HepG2 (cell line): ENCODE data around the gene KCNB1. TPM values are rescaled to one million over a fixed set of nuclear protein-coding genes. Genes with fewer than 3 reads are reported as not detected.

Experiments
- ATAC-seq: fragments of 200-7000 bp; cut with Tn5 transposase; 3 replicates; pipeline ENCODE4 v1.9.1; 2020; ENCODE audit warnings: mild to moderate bottlenecking, moderate library complexity
- BruUV-seq: library from RNA; stranded (reverse); fragments of 400-500 nt; replicated peaks from 2 replicates; lab custom pipeline; 2021; lab: Mats Ljungman, UMichigan
- CTCF ChIA-PET: fragments of 300-600 bp; formaldehyde crosslinking; extraction: SDS; loops from one replicate; lab custom pipeline; 2021; ENCODE audit warnings: low total read pairs, inconsistent platforms, low intra/inter-chr PET ratio; lab: Yijun Ruan, JAX
- POLR2A ChIA-PET: fragments of 350-600 bp; sonication (Branson Sonifier 250); formaldehyde crosslinking; loops from one replicate; lab custom pipeline; 2020; ENCODE audit warnings: antibody characterized with exemption, inconsistent platforms; lab: Yijun Ruan, JAX
- DNase-seq: peaks from one replicate; pipeline ENCODE4 v3.0.0-alpha.2; 2015; ENCODE audit warnings: low spot score
- FAIRE-seq: peaks from 3 replicates; lab custom pipeline; 2011; peaks lifted over from hg19 to GRCh38; lab: Jason Lieb, UNC
- H2AFZ ChIP-seq: one replicate; pipeline ENCODE4 v1.6.1; 2011; ENCODE audit warnings: low read length, inconsistent platforms
- H3K27ac ChIP-seq: fragments of 300-600 bp; 3 replicates; pipeline ENCODE4 v1.8.0; 2011; ENCODE audit warnings: mixed run types, mild to moderate bottlenecking, mixed read lengths, low read length, inconsistent platforms; ENCODE audit not compliant: insufficient read depth; ENCODE audit errors: extremely low read length
- H3K27me3 ChIP-seq, 2 experiments: fragments of 200-600 bp in 1 of 2; 2 replicates in 1 of 2; 3 replicates in 1 of 2; pipeline versions ENCODE4 v1.6.0 to v1.8.0; 2011; ENCODE audit warnings: low read length in 2 of 2, mild to moderate bottlenecking in 2 of 2, moderate library complexity in 2 of 2, inconsistent platforms in 1 of 2; ENCODE audit not compliant: insufficient read depth in 2 of 2, control insufficient read depth in 1 of 2
- H3K36me3 ChIP-seq, 2 experiments: fragments of 200-600 bp in 1 of 2; replicated peaks in 1 of 2; 2 replicates in 1 of 2; 3 replicates in 1 of 2; pipeline versions ENCODE4 v1.5.1 to v1.8.0; 2011; ENCODE audit warnings: low read length in 2 of 2, inconsistent platforms in 1 of 2; ENCODE audit not compliant: insufficient read depth in 2 of 2, control insufficient read depth in 1 of 2
- H3K4me1 ChIP-seq: 2 replicates; pipeline ENCODE4 v1.5.1; 2012; ENCODE audit warnings: low read length, inconsistent platforms; ENCODE audit not compliant: insufficient read depth
- H3K4me2 ChIP-seq: 2 replicates; pipeline ENCODE4 v1.6.0; 2011; ENCODE audit warnings: low read depth, low read length, inconsistent platforms
- H3K4me3 ChIP-seq, 3 experiments: fragments of 200-600 bp in 1 of 3; sonication (generic), shearing (Covaris generic) in 1 of 3; replicated peaks in 1 of 3; 2 replicates each; pipeline ENCODE4 v1.5.1; 2011 to 2016; ENCODE audit warnings: low read length in 3 of 3, inconsistent platforms in 2 of 3, low read depth in 2 of 3, mild to moderate bottlenecking in 2 of 3, control low read depth in 1 of 3, mixed read lengths in 1 of 3; ENCODE audit not compliant: insufficient read depth in 1 of 3
- H3K79me2 ChIP-seq: one replicate; pipeline ENCODE4 v1.6.1; 2011; ENCODE audit warnings: low read length, inconsistent platforms; ENCODE audit not compliant: insufficient read depth
- H3K9ac ChIP-seq: 2 replicates; pipeline ENCODE4 v1.6.0; 2011; ENCODE audit warnings: mild to moderate bottlenecking, low read depth, low read length, inconsistent platforms; ENCODE audit not compliant: insufficient read depth
- H3K9me3 ChIP-seq: 2 replicates; pipeline ENCODE4 v1.5.1; 2012; ENCODE audit warnings: mild to moderate bottlenecking, low read length
- H4K20me1 ChIP-seq: 2 replicates; pipeline ENCODE4 v1.6.0; 2011; ENCODE audit warnings: inconsistent platforms, mild to moderate bottlenecking, low read length, moderate library complexity; ENCODE audit not compliant: insufficient read depth
- AFF4 ChIP-seq: sonication (generic); formaldehyde crosslinking; IDR thresholded peaks from 2 replicates; pipeline ENCODE4 v1.4.0; 2020; ENCODE audit warnings: missing genetic modification reagents
- DNMT3B ChIP-seq: conservative IDR thresholded peaks from 2 replicates; pipeline ENCODE4 v1.6.1; 2016; ENCODE audit warnings: missing biosample characterization, control low read depth
- HNF1B ChIP-seq: sonication (generic); formaldehyde crosslinking; IDR thresholded peaks from 2 replicates; pipeline ENCODE4 v1.5.1; 2020; ENCODE audit warnings: mild to moderate bottlenecking, moderate library complexity, missing genetic modification reagents
- MAFF ChIP-seq: IDR thresholded peaks from 2 replicates; pipeline ENCODE4 v1.6.1; 2011; ENCODE audit warnings: low read depth, low read length, improper control_type of control experiment
- MAFK ChIP-seq, 2 experiments: IDR thresholded peaks in 1 of 2; conservative IDR thresholded peaks in 1 of 2; 2 replicates each; pipeline ENCODE4 v1.6.1; 2011; ENCODE audit warnings: improper control_type of control experiment in 2 of 2, low read length in 2 of 2
- NFE2L2 ChIP-seq: fragments of 150-350 bp; IDR thresholded peaks from 2 replicates; pipeline ENCODE4 v1.6.1; 2014; ENCODE audit warnings: low read length
- NFIC ChIP-seq: IDR thresholded peaks from 2 replicates; pipeline ENCODE4 v1.6.1; 2012; ENCODE audit warnings: mild to moderate bottlenecking, low read length, inconsistent platforms
- ZBTB14 ChIP-seq: sonication (generic); formaldehyde crosslinking; IDR thresholded peaks from 2 replicates; pipeline ENCODE4 v1.4.0; 2020; ENCODE audit warnings: missing genetic modification reagents
- ZFP36 ChIP-seq: fragments of 150-350 bp; IDR thresholded peaks from 2 replicates; pipeline ENCODE4 v1.6.1; 2018; ENCODE audit warnings: borderline replicate concordance, low read length, low read depth; ENCODE audit not compliant: partially characterized antibody
- ZNF83 ChIP-seq: sonication (generic); formaldehyde crosslinking; IDR thresholded peaks from 2 replicates; pipeline ENCODE4 v1.4.0; 2020; ENCODE audit warnings: missing genetic modification reagents, mild to moderate bottlenecking, borderline replicate concordance
- ZSCAN20 ChIP-seq: sonication (generic); formaldehyde crosslinking; IDR thresholded peaks from 2 replicates; pipeline ENCODE4 v1.4.0; 2020; ENCODE audit warnings: missing genetic modification reagents, mild to moderate bottlenecking, borderline replicate concordance
- WGBS: methylation state at CpG from one replicate; pipeline ENCODE4 v1.1.6; 2017; ENCODE audit warnings: low lambda C conversion rate; 5-methylcytosine and 5-hydroxymethylcytosine counted together
- in situ Hi-C: cut with HindIII; loops from 2 replicates; pipeline ENCODE4 v1.10.0; 2017; ENCODE audit warnings: low pct_unique_long_range_greater_than_20kb; ENCODE audit not compliant: extremely low pct_ligation_motif_present
- intact Hi-C: fragments of 100-400 bp; cut with micrococcal nuclease; formaldehyde crosslinking; loops from one replicate; pipeline ENCODE4 v1.10.0; 2022; ENCODE audit not compliant: unreplicated experiment
- polyA plus RNA-seq, 8 experiments: library from polyadenylated mRNA; depleted of rRNA in 3 of 8; stranded (reverse) in 7 of 8; unstranded in 1 of 8; fragments of >200 nt; fragmentation: Illumina TruSeq in 4 of 8; extraction: Trizol in 4 of 8; gene quantifications; 2 replicates each; pipeline versions ENCODE4 v1.2.1 to v1.2.3, GENCODE V29; 2011 to 2016; ENCODE audit warnings: low read depth in 4 of 8, missing spikeins in 1 of 8, mixed read lengths in 1 of 8; ENCODE audit not compliant: insufficient read depth in 1 of 8
- total RNA-seq, 5 experiments: library from RNA; depleted of rRNA; stranded (reverse); fragments of >200 nt; fragmentation: Illumina TruSeq; extraction: Trizol; gene quantifications; 2 replicates each; pipeline ENCODE4 v1.2.3, GENCODE V29; 2016; ENCODE audit warnings: low read depth in 1 of 5
- TF ChIP-seq, protein P1 (sequence below): sonication (generic); formaldehyde crosslinking; IDR thresholded peaks from 2 replicates; pipeline ENCODE4 v1.5.0; 2020; ENCODE audit warnings: mild to moderate bottlenecking, missing genetic modification reagents, borderline replicate concordance

Gene KCNB1
- total and polyA plus RNA-seq, 2 of the 13 experiments (the other 11 are each of a cell fraction or from before 2014, with no cell fraction given), result 0.02 TPM; not detected in 1

- H3K4me2 ChIP-seq, result no peak overlapping the region
- H3K4me1 ChIP-seq, result 0 out of 2 replicates have a peak, but pooled peaks cover under 1% of the 10 kb centered on the region
- ATAC-seq (peak; percentile 61), DNase-seq (peak; percentile 52), FAIRE-seq (peak; percentile 30)
- no peak overlapping the region for H3K27ac ChIP-seq
- in situ Hi-C loops (loop anchor here (5.0 kb wide), 1 partner anchor 76 kb away; no protein-coding TSS in a partner anchor), intact Hi-C loops (no loop called here)
- ChIA-PET CTCF (interaction anchor here (1.0 to 1.8 kb wide), 2 partner anchors 9 to 10 kb away, joined by 4 read pairs; no protein-coding TSS in a partner anchor), POLR2A (no interaction called here)
- H3K27me3 ChIP-seq, result peaks cover 10 to 76% of the 10 kb centered on the region in 2 experiments
- H2AFZ ChIP-seq, result no peak overlapping the region
- H3K9ac ChIP-seq, result no peak overlapping the region
- H4K20me1 ChIP-seq, result no peaks in the 10 kb centered on the region
- H3K36me3 ChIP-seq, result no peaks in the 10 kb centered on the region
- H3K9me3 ChIP-seq, result no peaks in the 10 kb centered on the region
- H3K79me2 ChIP-seq, result no peaks in the 10 kb centered on the region
- no TSS peak for BruUV-seq
- 28% methylated on average over 9 of the region's 9 CpGs for WGBS
- H3K4me3 ChIP-seq, result no peak overlapping the region
- TF ChIP-seq HNF1B (CRISPR knock-in tag) (0 out of 2 replicates have a peak, but pooled peaks have one; percentile 19), AFF4 (CRISPR knock-in tag) (no peak), ZFP36 (no peak), DNMT3B (CRISPR knock-in tag) (no peak), NFIC (no peak), ZBTB14 (CRISPR knock-in tag) (no peak), NFE2L2 (peak; percentile 7; the same call in 1 of the 2 replicates), ZNF83 (no peak), ZSCAN20 (CRISPR knock-in tag) (no peak), MAFF (peak; percentile 80), MAFK (conservative IDR thresholded peaks at IDR 0.05 in 1 of 2, IDR thresholded peaks at IDR 0.05 in 1 of 2; ENCODE audit: low read length in 2 of 2) (peak; percentile 74 to 84)
- TF ChIP-seq, protein P1, sequence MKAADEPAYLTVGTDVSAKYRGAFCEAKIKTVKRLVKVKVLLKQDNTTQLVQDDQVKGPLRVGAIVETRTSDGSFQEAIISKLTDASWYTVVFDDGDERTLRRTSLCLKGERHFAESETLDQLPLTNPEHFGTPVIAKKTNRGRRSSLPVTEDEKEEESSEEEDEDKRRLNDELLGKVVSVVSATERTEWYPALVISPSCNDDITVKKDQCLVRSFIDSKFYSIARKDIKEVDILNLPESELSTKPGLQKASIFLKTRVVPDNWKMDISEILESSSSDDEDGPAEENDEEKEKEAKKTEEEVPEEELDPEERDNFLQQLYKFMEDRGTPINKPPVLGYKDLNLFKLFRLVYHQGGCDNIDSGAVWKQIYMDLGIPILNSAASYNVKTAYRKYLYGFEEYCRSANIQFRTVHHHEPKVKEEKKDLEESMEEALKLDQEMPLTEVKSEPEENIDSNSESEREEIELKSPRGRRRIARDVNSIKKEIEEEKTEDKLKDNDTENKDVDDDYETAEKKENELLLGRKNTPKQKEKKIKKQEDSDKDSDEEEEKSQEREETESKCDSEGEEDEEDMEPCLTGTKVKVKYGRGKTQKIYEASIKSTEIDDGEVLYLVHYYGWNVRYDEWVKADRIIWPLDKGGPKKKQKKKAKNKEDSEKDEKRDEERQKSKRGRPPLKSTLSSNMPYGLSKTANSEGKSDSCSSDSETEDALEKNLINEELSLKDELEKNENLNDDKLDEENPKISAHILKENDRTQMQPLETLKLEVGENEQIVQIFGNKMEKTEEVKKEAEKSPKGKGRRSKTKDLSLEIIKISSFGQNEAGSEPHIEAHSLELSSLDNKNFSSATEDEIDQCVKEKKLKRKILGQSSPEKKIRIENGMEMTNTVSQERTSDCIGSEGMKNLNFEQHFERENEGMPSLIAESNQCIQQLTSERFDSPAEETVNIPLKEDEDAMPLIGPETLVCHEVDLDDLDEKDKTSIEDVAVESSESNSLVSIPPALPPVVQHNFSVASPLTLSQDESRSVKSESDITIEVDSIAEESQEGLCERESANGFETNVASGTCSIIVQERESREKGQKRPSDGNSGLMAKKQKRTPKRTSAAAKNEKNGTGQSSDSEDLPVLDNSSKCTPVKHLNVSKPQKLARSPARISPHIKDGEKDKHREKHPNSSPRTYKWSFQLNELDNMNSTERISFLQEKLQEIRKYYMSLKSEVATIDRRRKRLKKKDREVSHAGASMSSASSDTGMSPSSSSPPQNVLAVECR, result 0 out of 2 replicates have a peak, but pooled peaks have one; percentile 15
Observed at GRCh38 chr20:49323622-49324238, 158.7 kb downstream of the KCNB1 start.
